Measurements from ENCODE around the gene RGS14.

DNA sequence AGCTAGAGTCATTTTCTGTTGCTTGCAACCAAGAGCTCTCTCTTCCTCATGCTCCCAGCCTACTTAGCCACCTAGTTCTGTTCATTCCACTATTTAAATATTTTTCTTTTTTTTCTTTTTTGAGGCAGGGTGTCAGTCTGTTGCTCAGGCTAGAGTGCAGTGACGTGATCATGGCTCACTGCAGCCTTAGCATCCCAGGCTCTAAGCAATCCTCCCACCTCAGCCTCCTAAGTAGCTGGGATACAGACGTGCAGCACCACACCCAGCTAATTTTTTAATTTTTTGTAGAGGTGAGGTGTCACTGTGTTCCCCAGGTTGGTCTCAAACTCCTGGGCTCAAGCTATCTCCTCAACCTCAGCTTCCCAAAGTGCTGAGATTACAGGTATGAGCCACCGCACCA lies 56.8 kb downstream of the RGS14 start:
- TF ChIP-seq, protein P1, sequence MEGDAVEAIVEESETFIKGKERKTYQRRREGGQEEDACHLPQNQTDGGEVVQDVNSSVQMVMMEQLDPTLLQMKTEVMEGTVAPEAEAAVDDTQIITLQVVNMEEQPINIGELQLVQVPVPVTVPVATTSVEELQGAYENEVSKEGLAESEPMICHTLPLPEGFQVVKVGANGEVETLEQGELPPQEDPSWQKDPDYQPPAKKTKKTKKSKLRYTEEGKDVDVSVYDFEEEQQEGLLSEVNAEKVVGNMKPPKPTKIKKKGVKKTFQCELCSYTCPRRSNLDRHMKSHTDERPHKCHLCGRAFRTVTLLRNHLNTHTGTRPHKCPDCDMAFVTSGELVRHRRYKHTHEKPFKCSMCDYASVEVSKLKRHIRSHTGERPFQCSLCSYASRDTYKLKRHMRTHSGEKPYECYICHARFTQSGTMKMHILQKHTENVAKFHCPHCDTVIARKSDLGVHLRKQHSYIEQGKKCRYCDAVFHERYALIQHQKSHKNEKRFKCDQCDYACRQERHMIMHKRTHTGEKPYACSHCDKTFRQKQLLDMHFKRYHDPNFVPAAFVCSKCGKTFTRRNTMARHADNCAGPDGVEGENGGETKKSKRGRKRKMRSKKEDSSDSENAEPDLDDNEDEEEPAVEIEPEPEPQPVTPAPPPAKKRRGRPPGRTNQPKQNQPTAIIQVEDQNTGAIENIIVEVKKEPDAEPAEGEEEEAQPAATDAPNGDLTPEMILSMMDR (IDR thresholded peaks at IDR 0.05) = no peak
- TF ChIP-seq EP300 (IDR thresholded peaks at IDR 0.05) (no peak), POLR2A (IDR thresholded peaks at IDR 0.05) (no peak)
